Measurements from ENCODE around the gene SF3B2. TPM values are rescaled to one million over a fixed set of nuclear protein-coding genes. Genes with fewer than 3 reads are reported as not detected.

The SF3B2 gene
- total RNA-seq, 6 experiments from 2014 or later, result 52.2 to 85.4 (median 67.2) TPM

GRCh38 chr11:66107600-66108510, 55.7 kb downstream of the SF3B2 start:
- no peak for TF ChIP-seq POLR2A (IDR thresholded peaks at IDR 0.05)
- TF ChIP-seq CTCF (IDR thresholded peaks at IDR 0.05), result no peak
- WGBS (ENCODE audit: insufficient coverage, low coverage, low lambda C conversion rate, missing lambda C conversion rate), result 92% methylated on average over 3 of the region's 3 CpGs
- Histone ChIP-seq H3K9me3 (no peaks in the 10 kb centered on the region), H3K4me1 (peaks cover 0 to 2% (median 0%) of the 10 kb centered on the region in 4 donors), H3K27me3 (no peaks in the 10 kb centered on the region), H3K36me3 (no peaks in the 10 kb centered on the region), H3K4me3 (no peak overlapping the region), H3K27ac (no peak overlapping the region)
- ATAC-seq (no peak), DNase-seq (no peak)
- intact Hi-C loops (cut with DNase I), result no loop called here

GRCh38 chr11:66109294-66109693, 57.1 kb downstream of the SF3B2 start:
- no peaks in the 10 kb centered on the region for H3K9me3 ChIP-seq
- no peaks in the 10 kb centered on the region for H3K36me3 ChIP-seq
- 85% methylated on average over 2 of the region's 2 CpGs for WGBS (ENCODE audit: insufficient coverage, low coverage, low lambda C conversion rate, missing lambda C conversion rate)
- intact Hi-C loops (cut with DNase I), result no loop called here
- DNase-seq (no peak), ATAC-seq (no peak)
- no peak for TF ChIP-seq CTCF (IDR thresholded peaks at IDR 0.05)
- no peak for TF ChIP-seq POLR2A (IDR thresholded peaks at IDR 0.05)
- H3K27ac ChIP-seq, result no peak overlapping the region
- H3K4me3 ChIP-seq, result no peak overlapping the region
- H3K27me3 ChIP-seq, result no peaks in the 10 kb centered on the region
- peaks cover 0 to 12% (median 0%) of the 10 kb centered on the region in 4 donors for H3K4me1 ChIP-seq

- Histone ChIP-seq H3K4me3 (no peak overlapping the region), H3K27me3 (no peaks in the 10 kb centered on the region), H3K36me3 (no peaks in the 10 kb centered on the region), H3K27ac (no peak overlapping the region), H3K9me3 (no peaks in the 10 kb centered on the region), H3K4me1 (peaks cover 0 to 12% (median 0%) of the 10 kb centered on the region in 4 donors)
- intact Hi-C loops (cut with DNase I), result no loop called here
- WGBS (ENCODE audit: insufficient coverage, low coverage, low lambda C conversion rate, missing lambda C conversion rate), result 90% methylated on average over 3 of the region's 3 CpGs
- ATAC-seq (no peak), DNase-seq (no peak)
- no peak for TF ChIP-seq POLR2A (IDR thresholded peaks at IDR 0.05)
- TF ChIP-seq CTCF (IDR thresholded peaks at IDR 0.05), result no peak
These were observed 59.0 kb downstream of the SF3B2 start for GRCh38 chr11:66111158-66111557.

GRCh38 chr11:66112041-66112491, 59.9 kb downstream of the SF3B2 start:
- H3K4me1 ChIP-seq, result peaks cover 0 to 12% (median 0%) of the 10 kb centered on the region in 4 donors
- no peaks in the 10 kb centered on the region for H3K27me3 ChIP-seq
- 78% methylated on average over 9 of the region's 9 CpGs for WGBS (ENCODE audit: insufficient coverage, low coverage, low lambda C conversion rate, missing lambda C conversion rate)
- DNase-seq, result no peak
- H3K36me3 ChIP-seq, result no peaks in the 10 kb centered on the region
- H3K9me3 ChIP-seq, result no peaks in the 10 kb centered on the region
- intact Hi-C loops (cut with DNase I), result no loop called here
- no peak overlapping the region for H3K4me3 ChIP-seq
- ATAC-seq, result peak in 2 of 4 donors; percentile 17
- H3K27ac ChIP-seq, result no peak overlapping the region
- TF ChIP-seq CTCF (IDR thresholded peaks at IDR 0.05), result no peak
- no peak for TF ChIP-seq POLR2A (IDR thresholded peaks at IDR 0.05)
